ENCODE data around the gene CYTH2.

DNA sequence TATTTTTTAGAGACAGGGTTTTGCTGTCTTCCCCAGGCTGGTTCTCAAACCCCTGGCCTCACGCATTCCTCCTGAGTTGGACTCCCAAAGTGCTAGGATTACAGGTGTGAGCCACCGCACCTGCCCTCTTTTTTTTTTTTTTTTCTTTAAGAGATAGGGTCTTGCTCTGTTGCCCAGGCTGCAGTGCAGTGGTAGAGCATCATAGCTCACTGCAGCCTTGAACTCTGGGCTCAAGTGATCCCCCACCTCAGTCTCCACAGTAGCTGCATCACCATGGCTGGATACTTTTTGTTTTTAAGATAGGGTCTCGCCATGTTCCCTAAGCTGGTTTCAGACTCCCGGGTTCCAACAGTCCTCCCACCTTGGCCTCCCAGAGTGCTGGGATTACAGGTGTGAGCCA is 12.3 kb upstream of the CYTH2 start:
- TF ChIP-seq GATA3 (IDR thresholded peaks at IDR 0.05; ENCODE audit: low read depth, low read length) (no peak), GATA2 (IDR thresholded peaks at IDR 0.05; ENCODE audit: low read depth, low read length) (no peak)
